IPS-18a (cell line): ENCODE results near the gene ITGB5.
"Not testable (repeated sequence)": the region's sequence is repeated elsewhere in the genome, so short reads cannot be mapped to it uniquely, and the experiment has no call there.

Source experiments
- H3K27ac ChIP-seq: one replicate; pipeline ENCODE4 v1.5.1; 2013; ENCODE audit warnings: low read length
- H3K27me3 ChIP-seq: one replicate; pipeline ENCODE4 v1.6.1; 2013; ENCODE audit warnings: mild to moderate bottlenecking, low read length; ENCODE audit not compliant: control insufficient read depth, insufficient read depth
- H3K36me3 ChIP-seq: one replicate; pipeline ENCODE4 v1.6.1; 2013; ENCODE audit warnings: low read depth, low read length; ENCODE audit not compliant: control insufficient read depth
- H3K4me1 ChIP-seq: one replicate; pipeline ENCODE4 v1.6.1; 2013; ENCODE audit warnings: low read depth, low read length; ENCODE audit not compliant: control insufficient read depth
- H3K4me3 ChIP-seq: one replicate; pipeline ENCODE4 v1.5.1; 2013; ENCODE audit warnings: low read length
- H3K9ac ChIP-seq: one replicate; pipeline ENCODE4 v1.6.1; 2013; ENCODE audit warnings: mild to moderate bottlenecking, low read length, moderate library complexity
- H3K9me3 ChIP-seq: one replicate; pipeline ENCODE4 v1.6.1; 2013; ENCODE audit warnings: low read depth, low read length; ENCODE audit not compliant: control insufficient read depth

The ITGB5 gene

GRCh38 chr3:124800511-124801258 is 86.5 kb downstream of the ITGB5 start:
- Histone ChIP-seq H3K9me3 (no peaks in the 10 kb centered on the region), H3K36me3 (peaks cover 10% of the 10 kb centered on the region), H3K4me3 (no peak overlapping the region), H3K27ac (no peak overlapping the region), H3K4me1 (peaks cover 5% of the 10 kb centered on the region), H3K27me3 (no peaks in the 10 kb centered on the region), H3K9ac (no peak overlapping the region)

DNA sequence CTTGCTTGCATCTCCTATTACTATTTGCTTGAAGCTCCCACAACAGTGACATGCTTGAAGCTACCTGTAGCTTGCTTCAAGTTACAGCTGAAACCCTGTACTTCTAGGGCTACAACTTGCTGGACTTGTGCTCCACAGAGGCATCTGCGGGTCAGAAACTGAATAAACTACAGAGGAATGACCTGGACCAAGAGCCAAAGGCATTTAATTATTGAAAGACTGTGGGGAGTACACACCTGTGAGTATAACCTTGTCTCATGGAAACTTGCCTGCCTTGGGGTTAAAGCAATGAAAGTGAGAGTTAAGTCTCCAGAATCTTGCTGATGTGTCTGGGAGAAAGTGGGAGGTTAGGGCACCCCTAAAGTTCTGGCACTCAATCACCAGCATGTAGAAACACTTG is 87.1 kb downstream of the ITGB5 start:
- Histone ChIP-seq H3K27me3 (no peaks in the 10 kb centered on the region), H3K9me3 (no peaks in the 10 kb centered on the region), H3K4me1 (peaks cover 5% of the 10 kb centered on the region), H3K27ac (no peak overlapping the region), H3K4me3 (no peak overlapping the region), H3K36me3 (peaks cover 13% of the 10 kb centered on the region), H3K9ac (no peak overlapping the region)

DNA sequence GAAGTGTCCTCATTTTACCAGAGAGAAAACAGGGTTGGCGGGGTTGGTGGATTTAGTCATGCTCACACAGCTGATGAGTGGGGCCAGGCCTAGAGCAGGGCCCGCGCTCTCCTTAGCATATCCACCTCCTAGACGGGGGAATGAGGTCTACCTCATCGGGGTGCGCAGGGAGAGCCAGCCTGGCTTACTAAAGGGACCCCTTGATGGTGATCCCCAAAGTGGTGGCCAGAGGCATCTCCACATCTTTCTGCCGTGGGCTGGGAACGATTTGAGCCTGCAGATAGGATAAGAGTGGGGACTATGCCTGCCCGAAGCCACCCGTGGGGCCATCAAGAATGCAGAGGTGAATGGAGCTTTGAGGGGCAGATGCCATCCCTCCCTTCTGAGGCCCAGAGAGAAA is 87.5 kb downstream of the ITGB5 start:
- H3K27me3 ChIP-seq, result no peaks in the 10 kb centered on the region
- H3K36me3 ChIP-seq, result peaks cover 13% of the 10 kb centered on the region
- H3K9me3 ChIP-seq, result no peaks in the 10 kb centered on the region
- peaks cover 5% of the 10 kb centered on the region for H3K4me1 ChIP-seq
- H3K9ac ChIP-seq, result no peak overlapping the region
- H3K4me3 ChIP-seq, result no peak overlapping the region
- no peak overlapping the region for H3K27ac ChIP-seq

GRCh38 chr3:124797426-124797945 is 89.7 kb downstream of the ITGB5 start:
- Histone ChIP-seq H3K9ac (no peak overlapping the region), H3K27ac (no peak overlapping the region), H3K9me3 (no peaks in the 10 kb centered on the region), H3K4me3 (no peak overlapping the region), H3K36me3 (peaks cover 23% of the 10 kb centered on the region), H3K4me1 (peaks cover 5% of the 10 kb centered on the region), H3K27me3 (no peaks in the 10 kb centered on the region)

- Histone ChIP-seq H3K27ac (no peak overlapping the region), H3K27me3 (no peaks in the 10 kb centered on the region), H3K9ac (no peak overlapping the region), H3K4me3 (no peak overlapping the region), H3K4me1 (peaks cover 4% of the 10 kb centered on the region), H3K9me3 (no peaks in the 10 kb centered on the region), H3K36me3 (peaks cover 27% of the 10 kb centered on the region)
Measured at GRCh38 chr3:124796477-124796876, 90.7 kb downstream of the ITGB5 start.

- Histone ChIP-seq H3K4me1 (no peaks in the 10 kb centered on the region), H3K36me3 (peaks cover 30% of the 10 kb centered on the region), H3K27me3 (no peaks in the 10 kb centered on the region), H3K4me3 (no peak overlapping the region), H3K9me3 (no peaks in the 10 kb centered on the region), H3K9ac (no peak overlapping the region), H3K27ac (no peak overlapping the region)
Measured at GRCh38 chr3:124793054-124793739, 94.0 kb downstream of the ITGB5 start.

- Histone ChIP-seq H3K4me1 (no peaks in the 10 kb centered on the region), H3K9ac (no peak overlapping the region), H3K36me3 (peaks cover 30% of the 10 kb centered on the region), H3K27ac (no peak overlapping the region), H3K9me3 (no peaks in the 10 kb centered on the region), H3K4me3 (no peak overlapping the region), H3K27me3 (no peaks in the 10 kb centered on the region)
Measured at GRCh38 chr3:124792341-124793040, 94.7 kb downstream of the ITGB5 start.

DNA sequence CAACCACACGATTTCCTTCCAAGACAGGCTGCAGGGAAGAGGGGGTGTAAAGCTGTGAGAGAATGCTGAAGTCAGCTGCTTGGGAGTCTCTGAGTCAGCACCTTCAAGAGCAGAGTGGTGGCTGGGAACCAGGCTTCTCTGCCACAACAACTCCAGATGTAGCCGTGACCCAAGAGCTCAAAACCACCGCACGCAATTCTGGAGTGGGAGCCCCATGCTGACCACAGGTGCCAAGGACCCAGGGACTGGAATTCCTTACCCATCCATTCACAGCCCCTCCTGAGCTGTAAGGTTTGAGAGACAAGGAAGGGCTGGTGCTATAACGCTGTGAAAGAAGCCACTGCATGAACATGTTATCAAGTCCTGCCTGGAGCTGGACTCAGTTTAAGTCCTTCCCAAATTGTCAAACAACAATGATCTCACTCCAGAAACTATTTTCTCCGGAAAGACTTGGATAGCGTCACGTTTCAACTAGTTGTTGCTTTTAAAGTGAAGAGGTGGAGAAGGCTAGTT is 95.5 kb downstream of the ITGB5 start:
- no peaks in the 10 kb centered on the region for H3K27me3 ChIP-seq
- peaks cover 30% of the 10 kb centered on the region for H3K36me3 ChIP-seq
- no peak overlapping the region for H3K4me3 ChIP-seq
- H3K4me1 ChIP-seq, result no peaks in the 10 kb centered on the region
- H3K9me3 ChIP-seq, result no peaks in the 10 kb centered on the region
- H3K27ac ChIP-seq, result no peak overlapping the region
- H3K9ac ChIP-seq, result no peak overlapping the region

DNA sequence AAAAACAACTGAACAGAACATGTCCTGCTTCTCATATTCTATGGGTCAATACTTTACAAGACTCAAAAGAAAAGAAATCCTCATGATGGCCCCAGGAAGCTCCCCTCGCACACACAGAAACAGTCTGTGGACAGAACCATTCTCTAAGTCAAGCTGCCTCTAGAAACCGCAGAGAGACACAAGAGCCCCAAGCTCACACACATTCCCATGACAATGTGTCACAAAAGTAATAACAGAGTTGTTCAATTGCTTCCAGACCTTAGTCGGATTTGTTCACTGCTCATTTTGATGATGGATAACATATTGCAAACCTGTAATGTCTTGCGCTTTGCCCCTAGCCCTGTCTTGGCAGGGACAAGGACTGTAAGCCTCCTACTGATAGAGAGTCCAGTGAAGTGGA is 96.0 kb downstream of the ITGB5 start:
- H3K27me3 ChIP-seq, result no peaks in the 10 kb centered on the region
- H3K27ac ChIP-seq, result no peak overlapping the region
- H3K4me1 ChIP-seq, result no peaks in the 10 kb centered on the region
- no peak overlapping the region for H3K9ac ChIP-seq
- no peaks in the 10 kb centered on the region for H3K9me3 ChIP-seq
- no peak overlapping the region for H3K4me3 ChIP-seq
- H3K36me3 ChIP-seq, result peaks cover 25% of the 10 kb centered on the region

DNA sequence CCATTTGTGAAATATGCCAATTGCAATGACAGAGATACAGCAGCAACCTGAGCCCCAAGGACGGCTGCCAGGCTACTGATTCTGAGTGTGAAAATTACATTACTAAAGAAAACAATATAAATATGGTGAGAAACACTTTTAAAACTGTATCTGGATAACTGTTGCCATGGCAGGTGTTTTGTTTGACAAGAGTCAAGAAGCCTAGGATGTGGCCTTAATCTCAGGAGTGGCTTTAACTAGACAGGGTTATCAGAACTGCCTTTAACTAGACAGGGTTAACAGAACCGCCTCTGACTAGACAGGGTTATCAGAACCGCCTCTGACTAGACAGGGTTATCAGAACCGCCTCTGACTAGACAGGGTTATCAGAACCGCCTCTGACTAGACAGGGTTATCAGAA is 98.1 kb downstream of the ITGB5 start:
- H3K27ac ChIP-seq, H3K9me3 ChIP-seq, H3K27me3 ChIP-seq, H3K4me3 ChIP-seq, H3K4me1 ChIP-seq, H3K9ac ChIP-seq: not testable (repeated sequence)
- peaks cover 17% of the 10 kb centered on the region for H3K36me3 ChIP-seq

DNA sequence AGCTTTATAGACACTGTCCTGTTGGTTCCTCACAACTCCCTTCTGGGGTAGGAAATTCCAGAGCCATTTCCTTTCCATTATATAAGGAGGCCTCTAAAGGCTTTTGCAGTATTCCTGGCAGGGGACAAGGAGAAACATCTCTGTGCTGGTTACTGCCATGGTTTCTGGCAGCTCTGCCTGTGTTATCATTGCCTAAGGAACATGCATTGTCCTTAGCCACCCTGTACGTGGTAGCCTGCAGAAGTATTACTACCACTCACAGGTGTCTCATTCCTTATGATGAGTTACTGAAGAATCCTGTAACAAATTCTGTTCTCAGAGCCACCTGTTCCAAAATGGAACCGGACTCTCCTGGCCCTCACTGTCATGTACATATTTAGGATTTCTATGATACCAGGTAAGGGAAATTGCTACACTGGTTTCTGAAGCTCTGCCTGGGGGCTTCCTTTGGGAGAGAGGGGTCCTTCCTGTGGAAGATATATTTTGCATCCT is 98.9 kb downstream of the ITGB5 start:
- H3K27me3 ChIP-seq, result no peaks in the 10 kb centered on the region
- no peak overlapping the region for H3K4me3 ChIP-seq
- H3K27ac ChIP-seq, result no peak overlapping the region
- peaks cover 9% of the 10 kb centered on the region for H3K36me3 ChIP-seq
- H3K4me1 ChIP-seq, result no peaks in the 10 kb centered on the region
- H3K9ac ChIP-seq, result no peak overlapping the region
- H3K9me3 ChIP-seq, result no peaks in the 10 kb centered on the region
